HepG2 (cell line): ENCODE results near the gene GFY. TPM values are rescaled to one million over a fixed set of nuclear protein-coding genes. Genes with fewer than 3 reads are reported as not detected.
A peak's percentile ranks its signal among the peaks of the same experiment; 100 is the strongest.

ENCODE experiments used
- CEBPG ChIP-seq: IDR thresholded peaks from 2 replicates; pipeline ENCODE4 v1.6.1; 2016
- CHCHD3 ChIP-seq: sonication (generic); formaldehyde crosslinking; IDR thresholded peaks from 2 replicates; pipeline ENCODE4 v1.8.0; 2022; ENCODE audit warnings: mild to moderate bottlenecking, missing genetic modification reagents, moderate library complexity
- FOSL2 ChIP-seq: sonication (generic); formaldehyde crosslinking; IDR thresholded peaks from 2 replicates; pipeline ENCODE4 v1.4.0; 2020; ENCODE audit warnings: missing genetic modification reagents
- RARA ChIP-seq: IDR thresholded peaks from 2 replicates; pipeline ENCODE4 v1.6.1; 2016; ENCODE audit warnings: missing genetic modification reagents, missing compliant biosample characterization
- SMC3 ChIP-seq: IDR thresholded peaks from 2 replicates; pipeline ENCODE4 v1.6.1; 2011; ENCODE audit warnings: low read length, improper control_type of control experiment
- SP2 ChIP-seq: sonication (generic); formaldehyde crosslinking; IDR thresholded peaks from 2 replicates; pipeline ENCODE4 v1.5.1; 2020; ENCODE audit warnings: mild to moderate bottlenecking, missing genetic modification reagents
- ZEB1 ChIP-seq: IDR thresholded peaks from 2 replicates; pipeline ENCODE4 v1.6.1; 2012; ENCODE audit warnings: mild to moderate bottlenecking, low read depth, inconsistent platforms; ENCODE audit not compliant: insufficient replicate concordance
- ZNF382 ChIP-seq: sonication (generic); formaldehyde crosslinking; IDR thresholded peaks from 2 replicates; pipeline ENCODE4 v1.5.0; 2020; ENCODE audit warnings: missing genetic modification reagents, mild to moderate bottlenecking, borderline replicate concordance
- ZNF614 ChIP-seq: IDR thresholded peaks from 2 replicates; pipeline ENCODE4 v1.6.1; 2018; ENCODE audit warnings: missing biosample characterization, missing genetic modification reagents, inconsistent platforms, borderline replicate concordance
- polyA plus RNA-seq, 8 experiments: library from polyadenylated mRNA; depleted of rRNA in 3 of 8; stranded (reverse) in 7 of 8; unstranded in 1 of 8; fragments of >200 nt; fragmentation: Illumina TruSeq in 4 of 8; extraction: Trizol in 4 of 8; gene quantifications; 2 replicates each; pipeline versions ENCODE4 v1.2.1 to v1.2.3, GENCODE V29; 2011 to 2016; ENCODE audit warnings: low read depth in 4 of 8, missing spikeins in 1 of 8, mixed read lengths in 1 of 8; ENCODE audit not compliant: insufficient read depth in 1 of 8
- total RNA-seq, 5 experiments: library from RNA; depleted of rRNA; stranded (reverse); fragments of >200 nt; fragmentation: Illumina TruSeq; extraction: Trizol; gene quantifications; 2 replicates each; pipeline ENCODE4 v1.2.3, GENCODE V29; 2016; ENCODE audit warnings: low read depth in 1 of 5
- TF ChIP-seq, protein P1 (sequence below), 2 experiments: fragments of 450-650 bp in 1 of 2; sonication (generic) in 1 of 2; formaldehyde crosslinking in 1 of 2; IDR thresholded peaks; 2 replicates each; pipeline versions ENCODE4 v1.6.1 to v1.8.0; 2016 to 2022; ENCODE audit warnings: antibody characterized with exemption in 1 of 2, mild to moderate bottlenecking in 1 of 2, missing genetic modification reagents in 1 of 2
- TF ChIP-seq, protein P2 (sequence below): sonication (generic); formaldehyde crosslinking; IDR thresholded peaks from 2 replicates; pipeline ENCODE4 v1.4.0; 2020; ENCODE audit warnings: mild to moderate bottlenecking, missing genetic modification reagents
- TF ChIP-seq, protein P3 (sequence below): sonication (generic); formaldehyde crosslinking; IDR thresholded peaks from 2 replicates; pipeline ENCODE4 v1.5.0; 2020; ENCODE audit warnings: missing genetic modification reagents

Gene GFY
- total and polyA plus RNA-seq, 2 of the 13 experiments (the other 11 are each of a cell fraction or from before 2014, with no cell fraction given), result not detected

DNA sequence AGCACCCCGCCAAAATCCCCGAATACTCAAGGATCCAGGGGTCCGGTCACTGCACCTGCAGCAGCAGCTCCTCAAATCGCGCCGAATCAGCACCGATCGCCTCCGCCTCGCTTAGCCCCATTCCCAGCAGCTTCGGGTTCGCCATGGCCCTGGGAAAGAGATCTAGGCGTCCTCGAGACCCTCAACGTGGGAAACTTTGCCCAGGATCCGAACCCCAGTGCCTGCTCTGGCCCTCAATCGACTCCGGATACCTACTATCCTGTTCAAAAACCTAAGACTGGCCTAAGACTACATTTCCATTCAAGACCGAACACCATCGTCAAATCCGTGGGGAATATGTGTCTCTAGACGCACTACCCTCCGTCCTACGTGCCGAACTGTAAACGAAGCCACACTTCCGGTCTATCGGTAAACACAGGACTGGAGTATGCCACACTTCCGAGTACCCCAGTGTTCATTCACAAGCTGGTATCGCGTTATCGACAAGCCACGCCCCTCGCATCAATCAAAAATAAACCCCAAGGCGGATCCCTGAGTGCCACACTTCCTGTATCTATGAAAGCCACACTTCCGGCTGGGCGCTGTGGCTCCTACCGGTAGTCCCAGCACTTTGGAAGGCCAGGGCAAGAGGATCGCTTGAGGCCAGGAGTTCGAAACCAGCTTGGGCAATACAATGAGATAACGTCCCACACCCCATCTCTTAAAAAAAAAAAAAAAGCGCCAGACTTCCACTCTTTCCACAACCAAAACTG, 26.4 kb downstream of the GFY start, which contains the start of gene PIH1D1 (continued):
- TF ChIP-seq, protein P1, sequence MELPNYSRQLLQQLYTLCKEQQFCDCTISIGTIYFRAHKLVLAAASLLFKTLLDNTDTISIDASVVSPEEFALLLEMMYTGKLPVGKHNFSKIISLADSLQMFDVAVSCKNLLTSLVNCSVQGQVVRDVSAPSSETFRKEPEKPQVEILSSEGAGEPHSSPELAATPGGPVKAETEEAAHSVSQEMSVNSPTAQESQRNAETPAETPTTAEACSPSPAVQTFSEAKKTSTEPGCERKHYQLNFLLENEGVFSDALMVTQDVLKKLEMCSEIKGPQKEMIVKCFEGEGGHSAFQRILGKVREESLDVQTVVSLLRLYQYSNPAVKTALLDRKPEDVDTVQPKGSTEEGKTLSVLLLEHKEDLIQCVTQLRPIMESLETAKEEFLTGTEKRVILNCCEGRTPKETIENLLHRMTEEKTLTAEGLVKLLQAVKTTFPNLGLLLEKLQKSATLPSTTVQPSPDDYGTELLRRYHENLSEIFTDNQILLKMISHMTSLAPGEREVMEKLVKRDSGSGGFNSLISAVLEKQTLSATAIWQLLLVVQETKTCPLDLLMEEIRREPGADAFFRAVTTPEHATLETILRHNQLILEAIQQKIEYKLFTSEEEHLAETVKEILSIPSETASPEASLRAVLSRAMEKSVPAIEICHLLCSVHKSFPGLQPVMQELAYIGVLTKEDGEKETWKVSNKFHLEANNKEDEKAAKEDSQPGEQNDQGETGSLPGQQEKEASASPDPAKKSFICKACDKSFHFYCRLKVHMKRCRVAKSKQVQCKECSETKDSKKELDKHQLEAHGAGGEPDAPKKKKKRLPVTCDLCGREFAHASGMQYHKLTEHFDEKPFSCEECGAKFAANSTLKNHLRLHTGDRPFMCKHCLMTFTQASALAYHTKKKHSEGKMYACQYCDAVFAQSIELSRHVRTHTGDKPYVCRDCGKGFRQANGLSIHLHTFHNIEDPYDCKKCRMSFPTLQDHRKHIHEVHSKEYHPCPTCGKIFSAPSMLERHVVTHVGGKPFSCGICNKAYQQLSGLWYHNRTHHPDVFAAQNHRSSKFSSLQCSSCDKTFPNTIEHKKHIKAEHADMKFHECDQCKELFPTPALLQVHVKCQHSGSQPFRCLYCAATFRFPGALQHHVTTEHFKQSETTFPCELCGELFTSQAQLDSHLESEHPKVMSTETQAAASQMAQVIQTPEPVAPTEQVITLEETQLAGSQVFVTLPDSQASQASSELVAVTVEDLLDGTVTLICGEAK (IDR thresholded peaks at IDR 0.05), result peak; percentile 86
- TF ChIP-seq, protein P1 (CRISPR knock-in tag; IDR thresholded peaks at IDR 0.05), result no peak; the same call in 1 of the 2 replicates
- TF ChIP-seq CHCHD3 (CRISPR knock-in tag) (no peak), SMC3 (no peak; the same call in 1 of the 2 replicates), FOSL2 (no peak), CEBPG (CRISPR knock-in tag) (no peak), RARA (CRISPR knock-in tag) (0 out of 2 replicates have a peak, but pooled peaks have one; percentile 9), ZNF382 (CRISPR knock-in tag) (no peak), SP2 (peak; percentile 48), ZNF614 (CRISPR knock-in tag) (peak; percentile 76; the same call in 1 of the 2 replicates), ZEB1 (no peak)
- TF ChIP-seq, protein P2, sequence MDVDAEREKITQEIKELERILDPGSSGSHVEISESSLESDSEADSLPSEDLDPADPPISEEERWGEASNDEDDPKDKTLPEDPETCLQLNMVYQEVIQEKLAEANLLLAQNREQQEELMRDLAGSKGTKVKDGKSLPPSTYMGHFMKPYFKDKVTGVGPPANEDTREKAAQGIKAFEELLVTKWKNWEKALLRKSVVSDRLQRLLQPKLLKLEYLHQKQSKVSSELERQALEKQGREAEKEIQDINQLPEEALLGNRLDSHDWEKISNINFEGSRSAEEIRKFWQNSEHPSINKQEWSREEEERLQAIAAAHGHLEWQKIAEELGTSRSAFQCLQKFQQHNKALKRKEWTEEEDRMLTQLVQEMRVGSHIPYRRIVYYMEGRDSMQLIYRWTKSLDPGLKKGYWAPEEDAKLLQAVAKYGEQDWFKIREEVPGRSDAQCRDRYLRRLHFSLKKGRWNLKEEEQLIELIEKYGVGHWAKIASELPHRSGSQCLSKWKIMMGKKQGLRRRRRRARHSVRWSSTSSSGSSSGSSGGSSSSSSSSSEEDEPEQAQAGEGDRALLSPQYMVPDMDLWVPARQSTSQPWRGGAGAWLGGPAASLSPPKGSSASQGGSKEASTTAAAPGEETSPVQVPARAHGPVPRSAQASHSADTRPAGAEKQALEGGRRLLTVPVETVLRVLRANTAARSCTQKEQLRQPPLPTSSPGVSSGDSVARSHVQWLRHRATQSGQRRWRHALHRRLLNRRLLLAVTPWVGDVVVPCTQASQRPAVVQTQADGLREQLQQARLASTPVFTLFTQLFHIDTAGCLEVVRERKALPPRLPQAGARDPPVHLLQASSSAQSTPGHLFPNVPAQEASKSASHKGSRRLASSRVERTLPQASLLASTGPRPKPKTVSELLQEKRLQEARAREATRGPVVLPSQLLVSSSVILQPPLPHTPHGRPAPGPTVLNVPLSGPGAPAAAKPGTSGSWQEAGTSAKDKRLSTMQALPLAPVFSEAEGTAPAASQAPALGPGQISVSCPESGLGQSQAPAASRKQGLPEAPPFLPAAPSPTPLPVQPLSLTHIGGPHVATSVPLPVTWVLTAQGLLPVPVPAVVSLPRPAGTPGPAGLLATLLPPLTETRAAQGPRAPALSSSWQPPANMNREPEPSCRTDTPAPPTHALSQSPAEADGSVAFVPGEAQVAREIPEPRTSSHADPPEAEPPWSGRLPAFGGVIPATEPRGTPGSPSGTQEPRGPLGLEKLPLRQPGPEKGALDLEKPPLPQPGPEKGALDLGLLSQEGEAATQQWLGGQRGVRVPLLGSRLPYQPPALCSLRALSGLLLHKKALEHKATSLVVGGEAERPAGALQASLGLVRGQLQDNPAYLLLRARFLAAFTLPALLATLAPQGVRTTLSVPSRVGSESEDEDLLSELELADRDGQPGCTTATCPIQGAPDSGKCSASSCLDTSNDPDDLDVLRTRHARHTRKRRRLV, result peak; percentile 73; the same call in 1 of the 2 replicates
- TF ChIP-seq, protein P3, sequence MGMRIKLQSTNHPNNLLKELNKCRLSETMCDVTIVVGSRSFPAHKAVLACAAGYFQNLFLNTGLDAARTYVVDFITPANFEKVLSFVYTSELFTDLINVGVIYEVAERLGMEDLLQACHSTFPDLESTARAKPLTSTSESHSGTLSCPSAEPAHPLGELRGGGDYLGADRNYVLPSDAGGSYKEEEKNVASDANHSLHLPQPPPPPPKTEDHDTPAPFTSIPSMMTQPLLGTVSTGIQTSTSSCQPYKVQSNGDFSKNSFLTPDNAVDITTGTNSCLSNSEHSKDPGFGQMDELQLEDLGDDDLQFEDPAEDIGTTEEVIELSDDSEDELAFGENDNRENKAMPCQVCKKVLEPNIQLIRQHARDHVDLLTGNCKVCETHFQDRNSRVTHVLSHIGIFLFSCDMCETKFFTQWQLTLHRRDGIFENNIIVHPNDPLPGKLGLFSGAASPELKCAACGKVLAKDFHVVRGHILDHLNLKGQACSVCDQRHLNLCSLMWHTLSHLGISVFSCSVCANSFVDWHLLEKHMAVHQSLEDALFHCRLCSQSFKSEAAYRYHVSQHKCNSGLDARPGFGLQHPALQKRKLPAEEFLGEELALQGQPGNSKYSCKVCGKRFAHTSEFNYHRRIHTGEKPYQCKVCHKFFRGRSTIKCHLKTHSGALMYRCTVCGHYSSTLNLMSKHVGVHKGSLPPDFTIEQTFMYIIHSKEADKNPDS (CRISPR knock-in tag), result peak; percentile 88; the same call in 1 of the 2 replicates
